GM12801 (cell line): ENCODE data around the gene MBNL3.

Experiments used
- CTCF ChIP-seq: IDR thresholded peaks from one replicate; pipeline ENCODE4 v1.5.1; 2011; ENCODE audit warnings: control low read depth; ENCODE audit not compliant: insufficient read length; ENCODE audit errors: extremely low read depth

MBNL3 gene

DNA sequence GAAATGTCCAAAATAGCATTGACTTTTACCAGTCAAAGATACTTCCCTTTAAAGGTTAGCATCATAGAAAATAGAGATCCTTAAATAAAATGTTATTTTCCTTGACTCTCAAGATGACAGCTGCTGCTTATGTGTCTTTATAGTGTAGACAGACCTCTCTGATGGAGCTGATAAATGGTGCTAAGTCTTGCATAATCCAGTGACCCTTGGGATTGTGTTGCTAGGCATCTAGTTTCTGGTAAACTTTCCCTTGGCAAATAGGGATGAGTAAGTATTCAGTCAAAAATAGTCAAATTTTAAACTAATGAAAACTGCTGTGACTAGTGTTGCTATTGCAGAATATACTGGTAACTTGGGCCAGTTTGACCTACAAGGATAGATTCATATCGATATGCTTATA lies 53.6 kb downstream of the MBNL3 start:
- TF ChIP-seq CTCF, result no peak

GRCh38 chrX:132433551-132433950 lies 55.3 kb downstream of the MBNL3 start:
- TF ChIP-seq CTCF, result no peak

- no peak for TF ChIP-seq CTCF
These were observed 55.8 kb downstream of the MBNL3 start for GRCh38 chrX:132433001-132433400.

GRCh38 chrX:132428896-132429295 lies 59.9 kb downstream of the MBNL3 start:
- TF ChIP-seq CTCF, result no peak

- no peak for TF ChIP-seq CTCF
These were observed 62.0 kb downstream of the MBNL3 start for GRCh38 chrX:132426695-132427281.

DNA sequence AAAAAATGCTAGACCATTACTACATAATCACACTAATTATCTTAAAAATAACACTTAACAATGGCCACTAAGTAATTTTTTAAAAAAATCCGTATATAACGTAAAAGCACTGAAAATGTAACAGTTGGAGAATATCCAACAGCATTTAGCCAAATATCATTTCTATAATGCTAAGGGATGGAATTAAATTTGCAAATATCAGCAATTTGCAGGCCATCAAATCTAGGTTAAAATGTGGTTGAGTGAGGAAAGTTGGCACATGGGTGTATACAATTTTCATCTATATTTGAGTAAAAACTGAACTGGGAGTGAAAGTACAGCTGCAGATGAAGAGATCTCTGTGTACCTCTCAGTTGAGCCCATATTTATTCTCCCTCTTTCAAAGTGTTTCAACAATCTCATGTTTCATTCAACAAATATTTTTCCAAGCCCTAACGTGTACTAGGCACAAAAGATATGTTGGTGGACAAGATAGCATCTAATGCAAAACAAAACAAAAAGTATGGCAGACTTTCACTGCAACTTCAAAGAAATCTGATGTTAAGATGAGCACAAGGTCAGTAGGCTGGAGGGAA lies 63.0 kb downstream of the MBNL3 start:
- TF ChIP-seq CTCF, result no peak

DNA sequence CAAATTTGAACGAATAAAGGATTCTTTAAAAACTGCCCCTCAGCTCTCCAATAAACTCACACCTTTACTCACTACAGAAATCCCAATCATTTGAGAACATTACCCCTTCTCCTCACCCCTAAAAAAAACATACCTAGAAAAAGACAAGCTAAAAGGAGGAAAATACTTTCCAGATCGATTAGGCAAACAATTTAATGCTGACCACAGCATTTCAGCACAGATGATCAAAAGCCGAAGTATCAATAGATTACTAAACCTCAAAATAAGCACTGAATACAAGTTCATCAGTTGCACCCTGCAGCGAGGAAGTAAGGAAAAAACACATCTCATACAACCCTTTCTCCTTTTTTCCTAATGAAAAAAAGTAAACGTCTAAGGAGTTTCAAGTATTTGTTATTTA lies 65.5 kb downstream of the MBNL3 start:
- TF ChIP-seq CTCF, result no peak

DNA sequence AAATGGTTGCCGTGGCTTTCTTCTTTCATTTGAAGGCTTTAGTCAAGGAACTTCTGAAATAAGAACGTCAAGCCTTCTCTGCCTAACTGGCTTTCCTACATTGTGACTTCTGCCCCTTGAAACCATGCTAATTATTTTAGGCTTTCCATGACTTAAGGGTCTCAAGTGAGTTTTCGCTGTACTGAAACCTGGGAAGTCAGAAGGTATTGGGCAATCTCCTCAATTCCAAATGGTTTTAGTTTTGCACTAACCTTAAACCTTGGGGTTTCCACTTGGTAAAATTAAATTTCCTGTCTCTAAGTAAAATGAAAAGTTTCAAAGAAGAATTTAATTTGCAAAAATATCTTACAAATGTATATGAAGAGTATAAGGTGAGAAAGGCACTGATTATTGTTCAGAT lies 73.8 kb downstream of the MBNL3 start:
- TF ChIP-seq CTCF, result no peak
